ENCODE measurements around the gene UBE2F.
A peak's percentile ranks its signal among the peaks of the same experiment; 100 is the strongest.
"Not testable (repeated sequence)": the region's sequence is repeated elsewhere in the genome, so short reads cannot be mapped to it uniquely, and the experiment has no call there.

The UBE2F gene

DNA sequence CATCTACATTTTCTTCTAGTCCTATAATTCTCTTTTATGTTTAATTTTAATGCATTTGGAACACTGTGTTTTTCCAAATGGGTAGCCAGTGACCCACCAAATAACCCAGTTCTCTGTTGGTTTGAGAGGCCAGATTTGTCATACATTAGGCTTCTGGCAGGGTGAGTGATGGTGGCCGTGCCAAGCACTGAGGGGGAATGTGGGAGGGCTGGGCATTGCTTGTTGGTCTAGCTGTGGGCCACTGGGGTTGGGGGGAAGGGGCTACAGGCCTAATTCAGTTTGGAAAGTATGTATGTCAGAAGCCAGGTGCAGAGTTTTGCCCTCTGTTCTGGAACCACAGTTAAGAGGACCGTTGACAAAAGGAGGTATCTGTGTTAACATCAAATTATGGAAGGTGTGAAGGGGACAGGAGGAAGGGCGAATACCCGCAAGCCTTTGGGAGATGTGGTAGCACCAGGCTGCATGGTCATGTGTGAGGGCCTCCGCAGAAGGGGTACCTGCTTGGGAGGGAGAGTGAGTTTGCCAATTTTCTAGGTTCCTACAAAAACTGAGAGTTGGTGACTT lies 55.9 kb downstream of the UBE2F start:
- DNase-seq = no peak

GRCh38 chr2:238023608-238024007 lies 56.8 kb downstream of the UBE2F start:
- no peak for DNase-seq

DNA sequence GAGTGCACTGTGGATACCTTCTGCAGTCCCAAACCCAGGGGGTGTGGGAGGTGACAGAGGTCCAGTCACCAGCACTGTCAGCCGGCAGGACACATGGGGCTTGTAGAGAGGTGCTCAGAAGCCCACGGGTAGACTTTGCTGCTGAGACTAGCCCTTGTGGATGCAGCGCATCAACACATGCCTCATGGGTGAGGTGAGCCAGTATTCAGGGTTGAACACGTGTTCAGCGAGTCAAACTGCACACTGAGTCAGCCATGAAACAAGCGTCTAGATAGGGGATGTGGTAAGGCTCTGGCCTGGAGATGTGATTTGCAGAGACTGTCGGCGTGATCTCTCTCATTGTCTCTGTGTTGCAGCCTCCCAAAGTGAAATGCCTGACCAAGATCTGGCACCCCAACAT lies 58.2 kb downstream of the UBE2F start:
- peak; percentile 32 to 37 for DNase-seq

DNA sequence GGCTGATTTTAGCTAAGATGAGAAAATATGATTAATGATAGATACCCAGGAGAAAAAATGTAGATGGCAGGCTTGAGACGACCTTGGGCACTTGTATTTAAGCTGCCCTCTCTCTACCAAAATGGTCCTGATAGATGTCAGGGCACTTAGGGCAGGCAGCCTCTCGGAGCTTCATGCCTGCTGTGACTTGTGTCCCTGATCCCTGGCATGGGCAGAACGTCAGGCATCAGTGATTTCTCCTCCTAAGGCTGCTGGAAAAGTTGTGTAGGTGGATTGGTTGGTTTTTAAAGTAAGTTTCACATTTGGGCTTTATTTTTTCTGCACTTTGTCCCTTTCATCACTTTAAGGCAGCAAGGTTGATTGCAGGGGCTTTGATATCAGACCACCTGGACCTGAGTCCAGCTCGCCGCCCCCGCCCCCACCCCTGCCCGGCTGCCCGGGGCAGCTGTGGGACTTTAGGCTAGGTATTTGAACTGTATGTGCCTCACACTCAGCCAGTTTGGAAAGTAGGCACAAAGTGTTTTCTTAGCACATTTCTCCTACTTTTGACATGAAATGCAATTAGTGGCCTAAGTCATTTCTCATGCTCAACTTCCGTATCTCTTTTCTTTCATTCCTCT lies 59.0 kb downstream of the UBE2F start:
- no peak for DNase-seq

DNA sequence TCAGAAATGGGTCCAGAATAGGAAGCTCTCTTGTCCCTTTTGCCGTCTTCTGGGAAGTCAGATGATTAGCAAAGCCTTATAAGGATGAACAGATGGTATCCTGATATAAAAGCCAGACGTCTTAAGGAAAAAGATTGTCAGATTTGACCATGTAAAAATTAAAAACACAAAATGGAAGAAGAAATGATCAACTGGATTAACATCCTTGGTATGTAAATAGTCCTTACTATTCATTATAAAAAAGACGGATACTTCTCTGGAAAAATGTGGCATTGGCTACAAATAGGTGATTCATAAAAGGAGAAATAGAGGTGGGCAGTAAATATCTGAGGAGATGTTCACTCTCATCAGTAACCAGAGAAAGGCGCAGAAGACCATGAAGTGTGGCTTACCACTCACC lies 60.2 kb downstream of the UBE2F start:
- no peak for DNase-seq

GRCh38 chr2:238027591-238028415 lies 61.0 kb downstream of the UBE2F start:
- no peak for DNase-seq

GRCh38 chr2:238029853-238030252 lies 63.0 kb downstream of the UBE2F start:
- DNase-seq = no peak

DNA sequence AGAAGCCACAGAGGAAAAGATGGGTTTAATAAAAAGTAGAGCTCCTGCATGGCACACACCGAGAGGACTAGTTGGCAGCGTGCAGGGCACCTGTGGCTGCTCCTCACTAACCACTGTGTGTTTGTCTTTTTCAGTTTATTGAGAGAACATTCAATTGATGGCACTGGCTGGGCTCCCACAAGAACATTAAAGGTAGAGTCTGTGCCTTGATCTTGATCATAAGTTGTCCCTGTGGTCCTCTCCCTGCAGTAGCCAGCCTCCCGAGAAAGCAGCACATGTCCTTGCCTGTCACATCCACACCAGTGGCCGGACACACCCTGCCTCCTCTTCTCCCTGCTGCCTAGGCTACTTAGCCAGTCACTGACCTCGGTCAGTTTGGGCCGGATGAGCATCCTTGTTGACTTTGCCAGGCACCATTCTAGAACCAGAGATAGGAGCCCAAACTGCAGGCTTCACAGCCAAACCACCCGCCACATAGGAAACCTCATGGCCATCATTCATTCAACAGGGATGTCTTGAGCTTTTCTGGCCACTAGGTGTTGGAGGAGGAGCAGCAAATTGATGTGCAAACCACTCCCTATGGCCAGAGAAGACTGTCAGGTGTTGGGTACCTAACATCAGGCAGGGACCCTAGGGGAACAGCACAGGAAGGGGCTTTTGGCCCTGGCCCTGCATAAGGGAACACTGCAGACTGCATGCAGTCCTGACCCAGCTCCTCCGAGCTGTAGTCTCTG lies 63.8 kb downstream of the UBE2F start:
- no peak for DNase-seq

DNA sequence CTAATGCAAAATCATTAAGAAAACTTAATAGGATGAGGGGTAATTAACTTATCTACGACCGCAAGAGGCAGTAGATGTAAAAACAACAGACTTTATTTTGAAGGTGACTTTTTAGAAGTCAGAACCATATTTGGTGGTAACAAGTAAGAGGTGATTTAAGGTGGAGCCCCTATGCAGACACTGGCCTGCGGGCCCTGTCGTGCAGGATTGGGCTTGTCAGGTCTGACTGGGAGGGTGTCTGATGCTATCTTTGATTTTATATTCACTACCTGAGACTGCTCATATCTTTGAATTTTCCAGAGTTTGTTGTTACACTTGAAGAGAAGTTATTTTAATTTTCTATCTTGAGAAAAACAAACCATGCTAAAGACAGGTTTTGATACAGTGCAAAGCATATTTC lies 64.9 kb downstream of the UBE2F start:
- DNase-seq = no peak

DNA sequence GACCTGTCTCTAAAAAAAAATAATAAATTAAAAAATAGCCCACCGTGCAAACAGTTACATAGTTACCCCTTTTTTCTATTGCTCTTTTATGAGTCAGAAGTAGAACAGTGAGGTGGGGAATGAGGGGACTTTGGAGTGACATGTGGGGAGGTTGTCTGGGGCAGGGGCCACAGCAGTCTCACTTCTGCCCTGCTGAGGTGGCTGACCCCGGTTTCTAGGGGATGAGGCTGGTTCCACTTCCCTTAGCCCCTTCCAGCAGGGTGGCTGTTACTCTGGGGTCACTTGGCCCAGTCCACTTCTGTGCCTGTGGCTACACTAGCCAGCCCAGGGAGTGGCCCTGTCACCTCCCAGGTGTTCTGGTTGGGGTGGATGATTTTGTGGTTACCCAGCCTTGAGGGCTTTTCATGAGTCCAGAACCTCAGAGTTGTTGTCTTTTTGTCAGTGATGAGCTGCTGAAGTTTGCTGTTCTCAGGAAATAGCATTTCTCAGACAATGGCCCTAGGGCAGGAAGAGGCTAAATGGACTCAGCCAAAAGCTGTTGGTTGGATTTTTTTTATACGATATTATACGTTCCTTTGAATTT lies 66.0 kb downstream of the UBE2F start:
- DNase-seq = no peak

DNA sequence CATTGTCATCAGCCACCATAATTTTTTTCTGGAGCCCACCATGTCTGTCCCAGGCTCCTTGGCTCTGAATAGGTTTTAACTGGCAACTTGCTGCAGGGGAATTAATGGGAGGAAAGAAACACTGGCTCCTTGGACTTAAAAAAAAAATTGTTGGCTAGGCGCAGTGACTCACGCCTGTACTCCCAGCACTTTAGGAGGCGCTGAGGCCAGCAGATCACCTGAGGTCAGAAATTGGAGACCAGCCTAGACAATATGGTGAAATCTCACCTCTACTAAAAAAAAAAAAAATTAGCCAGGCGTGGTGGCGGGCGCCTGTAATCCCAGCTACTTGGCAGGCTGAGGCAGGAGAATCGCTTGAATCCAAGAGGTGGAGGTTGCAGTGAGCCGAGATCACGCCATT lies 67.2 kb downstream of the UBE2F start:
- DNase-seq = not testable (repeated sequence)

DNA sequence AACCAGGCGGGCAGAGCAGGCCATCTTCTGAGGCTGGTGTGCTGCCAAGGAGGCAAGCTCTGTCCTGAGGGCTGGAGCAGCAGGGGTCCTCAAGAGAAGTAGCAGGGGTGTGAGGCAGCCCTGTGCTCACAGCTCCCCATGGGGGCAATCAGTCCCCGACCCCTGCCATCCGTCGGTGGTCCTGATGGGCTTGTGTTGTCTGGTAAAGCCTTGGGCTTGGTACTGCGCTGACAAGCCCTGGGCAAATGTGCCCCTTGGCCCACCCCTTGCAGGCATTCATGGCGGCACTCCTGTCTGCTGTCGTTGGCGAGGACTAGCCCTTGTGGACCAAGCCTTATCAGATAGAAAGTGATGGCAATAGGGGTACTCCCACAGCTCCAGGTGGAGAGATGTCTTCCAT lies 71.4 kb downstream of the UBE2F start:
- DNase-seq = no peak

DNA sequence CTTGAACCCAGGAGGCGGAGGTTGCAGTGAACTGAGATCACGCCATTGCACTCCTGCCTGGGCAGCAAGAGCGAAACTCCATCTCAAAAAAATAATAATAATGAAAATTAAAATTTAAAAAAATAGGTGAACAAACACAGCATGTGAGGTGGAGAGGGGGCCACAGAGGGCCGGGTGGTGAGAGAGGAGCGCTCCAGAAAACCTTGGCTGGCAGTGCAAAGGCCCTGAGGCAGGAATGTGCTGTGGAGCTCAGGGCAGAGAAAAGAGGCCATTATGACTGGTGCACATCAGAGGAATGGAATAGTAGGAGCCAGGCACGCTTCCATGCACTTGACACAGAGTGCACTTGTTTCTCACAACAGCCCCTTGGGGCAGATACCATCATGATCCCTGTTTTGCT lies 72.3 kb downstream of the UBE2F start:
- DNase-seq = no peak

DNA sequence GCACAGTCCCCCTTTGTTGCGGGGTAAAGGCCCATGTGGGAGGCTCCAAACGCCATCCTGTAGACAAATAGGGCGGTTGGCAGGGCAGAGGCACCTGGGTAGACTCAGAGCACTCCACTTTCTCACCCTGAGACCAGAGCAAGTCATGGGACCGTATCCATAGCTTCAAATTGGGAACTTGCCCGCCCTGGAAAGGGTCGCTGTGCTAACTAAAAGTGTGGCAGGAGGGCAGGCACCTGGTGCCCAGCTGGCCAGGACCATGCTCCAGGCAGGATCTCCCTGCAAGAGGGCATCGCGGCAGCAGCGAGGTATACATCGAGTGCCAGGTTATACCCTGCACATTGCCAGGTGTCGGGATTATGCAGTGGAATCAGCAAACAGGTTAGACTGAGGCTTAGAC lies 73.2 kb downstream of the UBE2F start:
- DNase-seq = no peak

- DNase-seq = no peak
Observed at GRCh38 chr2:238040918-238041317, 74.1 kb downstream of the UBE2F start.

GRCh38 chr2:238042090-238042489 lies 75.3 kb downstream of the UBE2F start:
- DNase-seq = no peak

- no peak for DNase-seq
Observed at GRCh38 chr2:238042849-238043584, 76.2 kb downstream of the UBE2F start.

- no peak for DNase-seq
Observed at GRCh38 chr2:238043851-238044250, 77.0 kb downstream of the UBE2F start.

DNA sequence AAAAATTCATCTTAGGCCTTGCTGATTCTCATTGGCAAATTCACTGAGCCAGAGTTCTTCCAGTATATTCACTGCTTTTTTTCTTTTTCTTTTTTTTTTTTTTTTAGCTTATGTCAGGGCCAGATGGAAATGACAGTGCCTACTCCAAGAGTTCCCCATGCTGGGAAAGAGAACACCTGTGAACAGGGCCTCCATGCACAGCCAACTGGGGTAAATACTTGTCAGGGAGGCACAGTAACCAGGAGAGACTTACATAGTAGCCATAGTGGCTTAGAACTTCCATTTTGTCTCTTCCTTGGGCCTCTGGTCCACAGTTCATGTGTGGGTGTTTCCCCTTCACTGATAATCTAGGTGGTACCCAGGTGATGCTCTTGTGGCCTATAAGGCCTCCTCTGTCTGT lies 78.8 kb downstream of the UBE2F start:
- DNase-seq = no peak

GRCh38 chr2:238046725-238047270 lies 80.0 kb downstream of the UBE2F start:
- no peak for DNase-seq

DNA sequence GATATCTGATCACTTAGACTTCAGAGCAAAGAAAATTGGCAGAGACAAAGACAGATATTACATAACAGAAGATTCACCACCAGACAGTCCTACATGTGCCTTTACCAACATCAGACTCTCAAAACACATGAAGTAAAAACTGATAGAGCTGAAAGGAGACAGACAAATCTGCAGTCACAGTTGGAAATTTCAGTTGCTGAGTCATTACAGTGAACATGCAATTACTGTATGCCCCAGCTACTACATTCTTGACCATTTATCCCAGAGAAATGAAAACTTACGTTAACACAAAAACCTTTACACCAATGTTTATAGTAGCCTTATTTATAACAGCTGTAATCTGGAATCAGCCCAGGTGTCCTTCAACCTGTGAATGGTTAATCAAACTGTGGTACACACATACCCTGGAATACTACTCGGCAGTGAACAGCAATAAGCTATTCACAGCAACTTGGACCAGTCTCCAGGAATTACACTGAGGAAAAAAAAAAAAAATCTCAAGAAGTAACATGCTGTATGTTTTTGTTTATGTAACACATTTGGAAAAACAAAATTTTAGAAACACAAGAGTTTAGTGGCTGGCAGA lies 86.5 kb downstream of the UBE2F start:
- DNase-seq = no peak

GRCh38 chr2:238055841-238056240 lies 89.0 kb downstream of the UBE2F start:
- no peak for DNase-seq
